Neural progenitor cell (in vitro differentiated cells): ENCODE data around the gene KIF26B.

Experiments
- EZH2 ChIP-seq: fragments of 200-600 bp; sonication (generic); IDR thresholded peaks from 2 replicates; pipeline ENCODE4 v1.6.1; 2017; ENCODE audit warnings: antibody characterized with exemption, mild to moderate bottlenecking, moderate library complexity
- EZH2phosphoT487 ChIP-seq: fragments of 200-600 bp; sonication (generic); IDR thresholded peaks from 2 replicates; pipeline ENCODE4 v1.6.1; 2017; ENCODE audit warnings: antibody characterized with exemption
- TF ChIP-seq, protein P1 (sequence below): fragments of 200-600 bp; sonication (generic); IDR thresholded peaks from 2 replicates; pipeline ENCODE4 v1.5.1; 2017; ENCODE audit warnings: antibody characterized with exemption, mild to moderate bottlenecking

GRCh38 chr1:245375789-245376460 is 221.1 kb downstream of the KIF26B start:
- TF ChIP-seq EZH2 = no peak
- TF ChIP-seq, protein P1, sequence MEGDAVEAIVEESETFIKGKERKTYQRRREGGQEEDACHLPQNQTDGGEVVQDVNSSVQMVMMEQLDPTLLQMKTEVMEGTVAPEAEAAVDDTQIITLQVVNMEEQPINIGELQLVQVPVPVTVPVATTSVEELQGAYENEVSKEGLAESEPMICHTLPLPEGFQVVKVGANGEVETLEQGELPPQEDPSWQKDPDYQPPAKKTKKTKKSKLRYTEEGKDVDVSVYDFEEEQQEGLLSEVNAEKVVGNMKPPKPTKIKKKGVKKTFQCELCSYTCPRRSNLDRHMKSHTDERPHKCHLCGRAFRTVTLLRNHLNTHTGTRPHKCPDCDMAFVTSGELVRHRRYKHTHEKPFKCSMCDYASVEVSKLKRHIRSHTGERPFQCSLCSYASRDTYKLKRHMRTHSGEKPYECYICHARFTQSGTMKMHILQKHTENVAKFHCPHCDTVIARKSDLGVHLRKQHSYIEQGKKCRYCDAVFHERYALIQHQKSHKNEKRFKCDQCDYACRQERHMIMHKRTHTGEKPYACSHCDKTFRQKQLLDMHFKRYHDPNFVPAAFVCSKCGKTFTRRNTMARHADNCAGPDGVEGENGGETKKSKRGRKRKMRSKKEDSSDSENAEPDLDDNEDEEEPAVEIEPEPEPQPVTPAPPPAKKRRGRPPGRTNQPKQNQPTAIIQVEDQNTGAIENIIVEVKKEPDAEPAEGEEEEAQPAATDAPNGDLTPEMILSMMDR = no peak
- no peak for TF ChIP-seq EZH2phosphoT487
